A549 treated with Mapracorat at 1 μM for 4 hours (cell line): Measurements from ENCODE around the gene PRDX2. TPM values are rescaled to one million over a fixed set of nuclear protein-coding genes. Genes with fewer than 3 reads are reported as not detected.

Source experiments
- total RNA-seq: library from RNA; stranded (reverse); fragments of 200-300 nt; extraction: Qiagen RNA extraction; gene quantifications from 5 replicates; pipeline ENCODE4 v1.2.3, GENCODE V29; 2022

Gene PRDX2
- total RNA-seq = 0.33 to 0.87 TPM (median 0.68 TPM) in 4 of 5 replicates, not detected in the other

GRCh38 chr19:12801466-12802266 is at the start of gene PRDX2, which contains the start of gene THSD8:
Gene PRDX2 (minus strand): TSS chr19:12801800. CDS start chr19:12801261, 539 bp downstream.
Gene THSD8 (plus strand): TSS chr19:12802069. CDS start chr19:12802072, 3 bp downstream.

GRCh38 chr19:12838182-12838885 is 36.7 kb upstream of the PRDX2 start, which contains the start of gene MAST1:
Gene MAST1 (plus strand): TSS chr19:12838515. CDS start chr19:12838573, 58 bp downstream.

GRCh38 chr19:12834566-12834943 is 33.0 kb upstream of the PRDX2 start, which contains the start of gene RTBDN:
Gene RTBDN (minus strand): TSS chr19:12834579. CDS start chr19:12829979, 4,600 bp downstream.

GRCh38 chr19:12806242-12807081 is 4.9 kb upstream of the PRDX2 start, which contains the start of gene RNASEH2A:
Gene RNASEH2A (plus strand): TSS chr19:12806584. CDS start chr19:12806674, 90 bp downstream.

GRCh38 chr19:12791345-12792050 is 10.1 kb downstream of the PRDX2 start, which contains the start of gene JUNB:
Gene JUNB (plus strand): TSS chr19:12791486. CDS start chr19:12791772, 286 bp downstream.

GRCh38 chr19:12774588-12775555 is 26.7 kb downstream of the PRDX2 start, which contains the start of gene HOOK2:
Gene HOOK2 (minus strand): TSS chr19:12775552. CDS start chr19:12775449, 103 bp downstream.

GRCh38 chr19:12751635-12752034 is 50.0 kb downstream of the PRDX2 start, which contains the start of gene BEST2:
Gene BEST2 (plus strand): TSS chr19:12751791. CDS start chr19:12752593, 802 bp downstream.

Other genes starting within 250 kb of the PRDX2 start
- gene ZNF490, start 191.0 kb downstream of the PRDX2 start, total RNA-seq = 0.29 to 0.89 TPM (median 0.77 TPM) in 5 replicates
- gene ZNF791, start 190.9 kb downstream of the PRDX2 start, total RNA-seq = 4.1 to 6.0 TPM (median 4.9 TPM) in 5 replicates
- gene MAN2B1, start 135.1 kb downstream of the PRDX2 start, total RNA-seq = 15.8 to 20.2 TPM (median 19.2 TPM) in 5 replicates
- gene WDR83, start 135.0 kb downstream of the PRDX2 start, total RNA-seq = 8.6 to 11.4 TPM (median 9.1 TPM) in 5 replicates
- 34.7 to 50.4 TPM (median 49.3 TPM) in 5 replicates for gene DHPS, start 119.9 kb downstream of the PRDX2 start, total RNA-seq
- gene GNG14, start 113.8 kb downstream of the PRDX2 start, total RNA-seq = not detected in 5 replicates
- 9.1 to 14.4 TPM (median 12.9 TPM) in 5 replicates for gene FBXW9, start 105.2 kb downstream of the PRDX2 start, total RNA-seq
- 24.4 to 36.5 TPM (median 34.0 TPM) in 5 replicates for gene TNPO2, start 77.9 kb downstream of the PRDX2 start, total RNA-seq
- gene TRIR, start 67.1 kb downstream of the PRDX2 start, total RNA-seq = 151 to 217 TPM (median 202 TPM) in 5 replicates
- 78.1 to 102 TPM (median 96.8 TPM) in 5 replicates for gene GET3, start 64.3 kb downstream of the PRDX2 start, total RNA-seq
- 1.5 to 2.3 TPM (median 1.8 TPM) in 5 replicates for gene BEST2, start 50.0 kb downstream of the PRDX2 start, total RNA-seq
- gene HOOK2, start 26.2 kb downstream of the PRDX2 start, total RNA-seq = 9.6 to 11.8 TPM (median 10.1 TPM) in 5 replicates
- 115 to 209 TPM (median 173 TPM) in 5 replicates for gene JUNB, start 10.3 kb downstream of the PRDX2 start, total RNA-seq
- gene THSD8, start 269 bp upstream of the PRDX2 start, total RNA-seq = 7.7 to 15.0 TPM (median 11.7 TPM) in 4 of 5 replicates, not detected in the other
- 39.1 to 48.3 TPM (median 46.8 TPM) in 5 replicates for gene RNASEH2A, start 4.8 kb upstream of the PRDX2 start, total RNA-seq
- 0.22 to 0.48 TPM (median 0.33 TPM) in 3 of 5 replicates, not detected in the others for gene RTBDN, start 32.8 kb upstream of the PRDX2 start, total RNA-seq
- gene MAST1, start 36.7 kb upstream of the PRDX2 start, total RNA-seq = 1.4 to 2.6 TPM (median 1.9 TPM) in 5 replicates
- gene DNASE2, start 79.6 kb upstream of the PRDX2 start, total RNA-seq = 26.6 to 32.2 TPM (median 29.9 TPM) in 5 replicates
- 0.10 TPM in 1 of 5 replicates, not detected in the others for gene KLF1, start 85.4 kb upstream of the PRDX2 start, total RNA-seq
- gene GCDH, start 89.4 kb upstream of the PRDX2 start, total RNA-seq = 8.7 to 10.3 TPM (median 9.7 TPM) in 5 replicates
- gene SYCE2, start 117.5 kb upstream of the PRDX2 start, total RNA-seq = 0.42 to 0.75 TPM (median 0.58 TPM) in 5 replicates
- gene FARSA, start 131.9 kb upstream of the PRDX2 start, total RNA-seq = 59.9 to 78.1 TPM (median 68.9 TPM) in 5 replicates
- gene CALR, start 136.8 kb upstream of the PRDX2 start, total RNA-seq = 493 to 527 TPM (median 508 TPM) in 5 replicates
- 69.3 to 81.9 TPM (median 80.5 TPM) in 5 replicates for gene RAD23A, start 144.1 kb upstream of the PRDX2 start, total RNA-seq
- 31.0 to 58.2 TPM (median 54.0 TPM) in 5 replicates for gene GADD45GIP1, start 155.4 kb upstream of the PRDX2 start, total RNA-seq
- 0.09 to 0.12 TPM in 2 of 5 replicates, not detected in the others for gene DAND5, start 167.8 kb upstream of the PRDX2 start, total RNA-seq
- 2.5 to 4.3 TPM (median 3.8 TPM) in 5 replicates for gene NFIX, start 193.7 kb upstream of the PRDX2 start, total RNA-seq